ENCODE measurements around the gene KCNE1. TPM values are rescaled to one million over a fixed set of nuclear protein-coding genes. Genes with fewer than 3 reads are reported as not detected.
"Not testable (repeated sequence)": the region's sequence is repeated elsewhere in the genome, so short reads cannot be mapped to it uniquely, and the experiment has no call there.

Gene KCNE1
- total RNA-seq, 1 donor from 2014 or later: 0.52 TPM

GRCh38 chr21:34501716-34502115 lies 10.3 kb downstream of the KCNE1 start:
- Histone ChIP-seq H3K4me3 (ENCODE audit: low read length in 3 of 3) (no peak overlapping the region), H3K4me1 (ENCODE audit: control insufficient read depth in 3 of 3, insufficient read depth in 3 of 3, low read length in 3 of 3) (no peaks in the 10 kb centered on the region), H3K9ac (ENCODE audit: low read depth in 1 of 3, low read length in 3 of 3) (no peak overlapping the region), H3K36me3 (ENCODE audit: control insufficient read depth in 3 of 3, insufficient read depth in 3 of 3, low read length in 3 of 3) (no peaks in the 10 kb centered on the region), H3K27ac (ENCODE audit: low read depth, low read length) (no peak overlapping the region), H3K9me3 (ENCODE audit: control insufficient read depth in 3 of 3, low read length in 3 of 3) (peaks cover 0 to 3% (median 0%) of the 10 kb centered on the region in 3 donors), H3K27me3 (ENCODE audit: control insufficient read depth in 3 of 3, insufficient read depth in 3 of 3, low read length in 3 of 3) (no peaks in the 10 kb centered on the region)

DNA sequence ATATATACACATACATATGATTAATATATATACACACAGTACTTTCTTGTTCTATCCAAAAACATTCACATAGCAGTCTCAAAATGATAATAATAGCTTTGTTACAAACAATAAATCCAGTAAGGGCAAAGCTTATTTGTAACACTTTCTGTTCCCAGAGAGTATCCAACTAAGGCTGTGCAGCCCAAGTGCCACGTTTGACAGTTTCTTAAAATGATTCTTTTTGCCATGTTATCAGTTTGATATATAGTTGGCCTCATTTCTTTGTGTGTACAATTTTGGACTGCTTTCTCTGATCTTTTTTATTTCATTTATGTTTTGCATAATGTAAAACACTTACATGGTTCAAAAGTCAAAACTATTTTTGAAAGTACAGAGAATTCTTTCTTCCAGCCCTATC lies 11.8 kb downstream of the KCNE1 start:
- H3K9ac ChIP-seq (ENCODE audit: low read depth in 1 of 3, low read length in 3 of 3): no peak overlapping the region
- no peaks in the 10 kb centered on the region for H3K4me1 ChIP-seq (ENCODE audit: control insufficient read depth in 3 of 3, insufficient read depth in 3 of 3, low read length in 3 of 3)
- H3K27me3 ChIP-seq (ENCODE audit: control insufficient read depth in 3 of 3, insufficient read depth in 3 of 3, low read length in 3 of 3): no peaks in the 10 kb centered on the region
- no peak overlapping the region for H3K4me3 ChIP-seq (ENCODE audit: low read length in 3 of 3)
- H3K36me3 ChIP-seq (ENCODE audit: control insufficient read depth in 3 of 3, insufficient read depth in 3 of 3, low read length in 3 of 3): no peaks in the 10 kb centered on the region
- H3K27ac ChIP-seq (ENCODE audit: low read depth, low read length): no peak overlapping the region
- H3K9me3 ChIP-seq (ENCODE audit: control insufficient read depth in 3 of 3, low read length in 3 of 3): peaks cover 0 to 3% (median 0%) of the 10 kb centered on the region in 3 donors

- no peak overlapping the region for H3K27ac ChIP-seq (ENCODE audit: low read depth, low read length)
- H3K27me3 ChIP-seq (ENCODE audit: control insufficient read depth in 3 of 3, insufficient read depth in 3 of 3, low read length in 3 of 3): no peaks in the 10 kb centered on the region
- H3K4me3 ChIP-seq (ENCODE audit: low read length in 3 of 3): no peak overlapping the region
- H3K9ac ChIP-seq (ENCODE audit: low read depth in 1 of 3, low read length in 3 of 3): no peak overlapping the region
- no peaks in the 10 kb centered on the region for H3K36me3 ChIP-seq (ENCODE audit: control insufficient read depth in 3 of 3, insufficient read depth in 3 of 3, low read length in 3 of 3)
- peaks cover 0 to 3% (median 0%) of the 10 kb centered on the region in 3 donors for H3K9me3 ChIP-seq (ENCODE audit: control insufficient read depth in 3 of 3, low read length in 3 of 3)
- H3K4me1 ChIP-seq (ENCODE audit: control insufficient read depth in 3 of 3, insufficient read depth in 3 of 3, low read length in 3 of 3): no peaks in the 10 kb centered on the region
Observed at GRCh38 chr21:34499116-34499515, 12.9 kb downstream of the KCNE1 start.

DNA sequence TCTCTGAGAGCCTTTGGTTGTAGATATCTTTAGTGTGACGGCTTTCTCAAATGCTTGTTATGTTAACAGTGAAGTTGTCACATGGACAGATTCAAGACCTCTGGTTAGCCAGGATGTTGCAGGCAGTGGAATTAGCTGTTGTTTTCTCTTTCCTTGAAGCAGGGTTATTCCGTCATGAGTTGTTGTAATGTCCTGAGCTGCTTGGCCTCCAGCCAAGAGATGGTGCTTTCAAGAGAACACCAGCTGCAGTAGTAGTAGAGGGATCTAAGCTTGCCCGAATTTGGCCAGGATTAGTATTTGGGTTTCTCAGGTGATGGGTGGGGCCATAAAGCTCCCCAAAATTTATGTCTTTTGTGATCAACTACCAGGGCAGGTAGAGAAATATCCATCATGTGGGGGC lies 13.4 kb downstream of the KCNE1 start:
- Histone ChIP-seq H3K27ac (ENCODE audit: low read depth, low read length) (no peak overlapping the region), H3K9ac (ENCODE audit: low read depth in 1 of 3, low read length in 3 of 3) (no peak overlapping the region), H3K4me3 (ENCODE audit: low read length in 3 of 3) (no peak overlapping the region), H3K27me3 (ENCODE audit: control insufficient read depth in 3 of 3, insufficient read depth in 3 of 3, low read length in 3 of 3) (no peaks in the 10 kb centered on the region), H3K9me3 (ENCODE audit: control insufficient read depth in 3 of 3, low read length in 3 of 3) (peaks cover 0 to 3% (median 0%) of the 10 kb centered on the region in 3 donors), H3K36me3 (ENCODE audit: control insufficient read depth in 3 of 3, insufficient read depth in 3 of 3, low read length in 3 of 3) (no peaks in the 10 kb centered on the region), H3K4me1 (ENCODE audit: control insufficient read depth in 3 of 3, insufficient read depth in 3 of 3, low read length in 3 of 3) (no peaks in the 10 kb centered on the region)

GRCh38 chr21:34483854-34484253 lies 28.2 kb downstream of the KCNE1 start:
- not testable (repeated sequence) for H3K4me3 ChIP-seq (ENCODE audit: low read length in 3 of 3); H3K27me3 ChIP-seq (ENCODE audit: control insufficient read depth in 3 of 3, insufficient read depth in 3 of 3, low read length in 3 of 3); H3K4me1 ChIP-seq (ENCODE audit: control insufficient read depth in 3 of 3, insufficient read depth in 3 of 3, low read length in 3 of 3); H3K9ac ChIP-seq (ENCODE audit: low read depth in 1 of 3, low read length in 3 of 3); H3K27ac ChIP-seq (ENCODE audit: low read depth, low read length); H3K36me3 ChIP-seq (ENCODE audit: control insufficient read depth in 3 of 3, insufficient read depth in 3 of 3, low read length in 3 of 3); H3K9me3 ChIP-seq (ENCODE audit: control insufficient read depth in 3 of 3, low read length in 3 of 3)

- not testable (repeated sequence) for H3K4me1 ChIP-seq (ENCODE audit: control insufficient read depth in 3 of 3, insufficient read depth in 3 of 3, low read length in 3 of 3); H3K27me3 ChIP-seq (ENCODE audit: control insufficient read depth in 3 of 3, insufficient read depth in 3 of 3, low read length in 3 of 3); H3K36me3 ChIP-seq (ENCODE audit: control insufficient read depth in 3 of 3, insufficient read depth in 3 of 3, low read length in 3 of 3); H3K9ac ChIP-seq (ENCODE audit: low read depth in 1 of 3, low read length in 3 of 3); H3K9me3 ChIP-seq (ENCODE audit: control insufficient read depth in 3 of 3, low read length in 3 of 3); H3K27ac ChIP-seq (ENCODE audit: low read depth, low read length); H3K4me3 ChIP-seq (ENCODE audit: low read length in 3 of 3)
Observed at GRCh38 chr21:34483435-34483834, 28.6 kb downstream of the KCNE1 start.

DNA sequence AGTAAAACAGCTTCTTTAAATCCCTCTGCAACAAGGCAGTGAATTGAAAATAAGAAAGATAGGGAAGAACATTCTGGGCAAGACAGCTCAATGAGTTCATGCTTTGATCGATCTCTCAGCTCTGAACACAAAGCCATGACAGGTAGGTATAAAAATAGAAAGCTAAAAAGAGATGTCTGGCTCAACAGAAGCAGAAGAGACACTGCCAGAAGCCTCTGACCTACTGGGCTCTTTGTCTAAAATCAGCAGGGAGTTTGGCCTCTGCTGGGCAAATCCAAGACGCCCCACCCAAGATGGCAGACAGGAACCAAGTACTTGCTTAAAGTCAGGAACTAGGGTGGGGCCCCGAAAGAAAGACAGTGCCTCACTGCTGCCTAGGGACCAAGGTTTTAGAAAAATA lies 44.7 kb downstream of the KCNE1 start:
- not testable (repeated sequence) for H3K4me1 ChIP-seq (ENCODE audit: control insufficient read depth in 3 of 3, insufficient read depth in 3 of 3, low read length in 3 of 3); H3K27ac ChIP-seq (ENCODE audit: low read depth, low read length); H3K4me3 ChIP-seq (ENCODE audit: low read length in 3 of 3); H3K27me3 ChIP-seq (ENCODE audit: control insufficient read depth in 3 of 3, insufficient read depth in 3 of 3, low read length in 3 of 3); H3K9me3 ChIP-seq (ENCODE audit: control insufficient read depth in 3 of 3, low read length in 3 of 3); H3K36me3 ChIP-seq (ENCODE audit: control insufficient read depth in 3 of 3, insufficient read depth in 3 of 3, low read length in 3 of 3); H3K9ac ChIP-seq (ENCODE audit: low read depth in 1 of 3, low read length in 3 of 3)

DNA sequence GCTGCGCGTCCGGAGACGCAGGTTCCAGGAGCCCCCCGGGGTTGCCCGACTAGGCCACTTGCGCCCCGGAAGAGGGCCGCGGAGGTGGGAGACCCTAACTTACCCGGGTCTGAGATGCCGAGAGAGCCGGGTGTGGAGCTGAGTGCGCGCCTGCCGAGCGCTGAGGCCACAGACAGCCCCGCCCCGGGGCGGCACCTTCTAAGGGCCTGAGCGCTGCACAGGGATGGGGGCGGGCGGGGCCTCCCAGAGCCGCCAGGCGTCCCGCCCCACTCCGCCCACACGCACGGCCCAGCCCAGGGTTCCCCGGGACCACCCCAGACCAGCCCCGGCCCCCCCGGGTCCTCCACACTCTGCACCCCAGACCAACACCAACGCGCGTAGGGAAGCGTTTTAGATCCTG lies 52.6 kb downstream of the KCNE1 start:
- not testable (repeated sequence) for H3K9me3 ChIP-seq (ENCODE audit: control insufficient read depth in 3 of 3, low read length in 3 of 3); H3K9ac ChIP-seq (ENCODE audit: low read depth in 1 of 3, low read length in 3 of 3); H3K27me3 ChIP-seq (ENCODE audit: control insufficient read depth in 3 of 3, insufficient read depth in 3 of 3, low read length in 3 of 3); H3K27ac ChIP-seq (ENCODE audit: low read depth, low read length); H3K4me3 ChIP-seq (ENCODE audit: low read length in 3 of 3); H3K4me1 ChIP-seq (ENCODE audit: control insufficient read depth in 3 of 3, insufficient read depth in 3 of 3, low read length in 3 of 3); H3K36me3 ChIP-seq (ENCODE audit: control insufficient read depth in 3 of 3, insufficient read depth in 3 of 3, low read length in 3 of 3)

GRCh38 chr21:34458266-34458665 lies 53.7 kb downstream of the KCNE1 start:
- H3K27me3 ChIP-seq (ENCODE audit: control insufficient read depth in 3 of 3, insufficient read depth in 3 of 3, low read length in 3 of 3); H3K9ac ChIP-seq (ENCODE audit: low read depth in 1 of 3, low read length in 3 of 3); H3K9me3 ChIP-seq (ENCODE audit: control insufficient read depth in 3 of 3, low read length in 3 of 3); H3K4me1 ChIP-seq (ENCODE audit: control insufficient read depth in 3 of 3, insufficient read depth in 3 of 3, low read length in 3 of 3); H3K4me3 ChIP-seq (ENCODE audit: low read length in 3 of 3); H3K36me3 ChIP-seq (ENCODE audit: control insufficient read depth in 3 of 3, insufficient read depth in 3 of 3, low read length in 3 of 3); H3K27ac ChIP-seq (ENCODE audit: low read depth, low read length): not testable (repeated sequence)

DNA sequence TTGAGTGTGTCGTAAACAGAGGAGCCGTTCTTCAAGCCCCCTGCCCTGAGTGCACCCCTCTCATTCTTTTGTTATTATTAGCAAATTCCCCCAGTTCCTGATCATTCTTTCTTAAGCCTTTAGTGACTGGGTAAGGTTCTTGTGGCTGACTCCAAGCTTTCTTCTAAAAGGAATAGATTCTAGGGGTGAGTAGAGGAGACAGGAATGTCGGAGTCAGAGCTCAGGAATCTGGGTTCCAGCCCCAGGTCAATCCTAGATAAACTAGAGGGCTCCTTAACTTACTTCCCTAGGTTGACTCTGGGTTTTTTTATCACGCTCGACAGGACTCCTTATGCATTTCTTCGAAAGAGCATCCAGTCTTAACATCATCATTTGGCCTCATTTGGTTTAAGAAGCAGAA lies 55.8 kb downstream of the KCNE1 start:
- not testable (repeated sequence) for H3K27me3 ChIP-seq (ENCODE audit: control insufficient read depth in 3 of 3, insufficient read depth in 3 of 3, low read length in 3 of 3); H3K9ac ChIP-seq (ENCODE audit: low read depth in 1 of 3, low read length in 3 of 3); H3K27ac ChIP-seq (ENCODE audit: low read depth, low read length); H3K9me3 ChIP-seq (ENCODE audit: control insufficient read depth in 3 of 3, low read length in 3 of 3); H3K36me3 ChIP-seq (ENCODE audit: control insufficient read depth in 3 of 3, insufficient read depth in 3 of 3, low read length in 3 of 3); H3K4me3 ChIP-seq (ENCODE audit: low read length in 3 of 3); H3K4me1 ChIP-seq (ENCODE audit: control insufficient read depth in 3 of 3, insufficient read depth in 3 of 3, low read length in 3 of 3)

- not testable (repeated sequence) for H3K27ac ChIP-seq (ENCODE audit: low read depth, low read length); H3K27me3 ChIP-seq (ENCODE audit: control insufficient read depth in 3 of 3, insufficient read depth in 3 of 3, low read length in 3 of 3); H3K9me3 ChIP-seq (ENCODE audit: control insufficient read depth in 3 of 3, low read length in 3 of 3); H3K9ac ChIP-seq (ENCODE audit: low read depth in 1 of 3, low read length in 3 of 3); H3K4me1 ChIP-seq (ENCODE audit: control insufficient read depth in 3 of 3, insufficient read depth in 3 of 3, low read length in 3 of 3); H3K36me3 ChIP-seq (ENCODE audit: control insufficient read depth in 3 of 3, insufficient read depth in 3 of 3, low read length in 3 of 3); H3K4me3 ChIP-seq (ENCODE audit: low read length in 3 of 3)
Observed at GRCh38 chr21:34455628-34456027, 56.4 kb downstream of the KCNE1 start.

Data from skeletal muscle tissue (tissue), 4 donors.